Subcutaneous preadipocyte (primary cell): Measurements from ENCODE around the gene DBNDD2. TPM values are rescaled to one million over a fixed set of nuclear protein-coding genes. Genes with fewer than 3 reads are reported as not detected.

ENCODE experiments used
- small RNA-seq: library from RNA; depleted of rRNA; stranded (forward); fragments of <200 nt; gene quantifications from one replicate; pipeline ENCODE3, GENCODE V24; 2012
- total RNA-seq: library from RNA; depleted of rRNA; stranded (reverse); fragments of >200 nt; gene quantifications from 2 replicates; pipeline ENCODE4 v1.2.3, GENCODE V29; 2012

The DBNDD2 gene
- total RNA-seq: 0.59 and 1.8 TPM in 2 replicates

GRCh38 chr20:45407783-45408645 lies at the start of gene DBNDD2:
DBNDD2 (plus strand) TSS chr20:45408289; CDS start chr20:45408468, 179 bp downstream.

GRCh38 chr20:45362804-45363610 lies 45.1 kb upstream of the DBNDD2 start, which contains the start of gene SYS1:
SYS1 (plus strand) TSS chr20:45363156; CDS start chr20:45363532, 376 bp downstream.

GRCh38 chr20:45378191-45378590 lies 29.9 kb upstream of the DBNDD2 start, which contains the start of gene TP53TG5:
TP53TG5 (minus strand) TSS chr20:45378325; CDS start chr20:45378236, 89 bp downstream.

GRCh38 chr20:45415822-45416637 lies 7.9 kb downstream of the DBNDD2 start, which contains the start of gene PIGT:
PIGT (plus strand) TSS chr20:45416141; CDS start chr20:45416157, 16 bp downstream.

Small RNAs within 50 kb of the gene (small RNA-seq; reads per million reads assigned to genes)
- not detected for gene MIR6812

Other genes with a start within 250 kb of the DBNDD2 start
- not detected in 2 replicates for gene PI3, start 233.4 kb upstream of the DBNDD2 start, total RNA-seq
- gene SEMG1, start 201.3 kb upstream of the DBNDD2 start, total RNA-seq: not detected in 2 replicates
- not detected in 2 replicates for gene SEMG2, start 186.9 kb upstream of the DBNDD2 start, total RNA-seq
- not detected in 2 replicates for gene SLPI, start 153.7 kb upstream of the DBNDD2 start, total RNA-seq
- gene RBPJL, start 101.4 kb upstream of the DBNDD2 start, total RNA-seq: not detected in 2 replicates
- under 0.01 TPM in 1 of 2 replicates, not detected in the other for gene MATN4, start 100.0 kb upstream of the DBNDD2 start, total RNA-seq
- gene SDC4, start 59.9 kb upstream of the DBNDD2 start, total RNA-seq: 65.4 and 65.5 TPM in 2 replicates
- gene SYS1, start 45.1 kb upstream of the DBNDD2 start, total RNA-seq: 18.0 and 19.5 TPM in 2 replicates
- gene TP53TG5, start 30.0 kb upstream of the DBNDD2 start, total RNA-seq: not detected in 2 replicates
- 30.9 and 45.6 TPM in 2 replicates for gene PIGT, start 7.9 kb downstream of the DBNDD2 start, total RNA-seq
- gene WFDC2, start 61.5 kb downstream of the DBNDD2 start, total RNA-seq: not detected in 2 replicates
- gene SPINT3, start 107.3 kb downstream of the DBNDD2 start, total RNA-seq: not detected in 2 replicates
- not detected in 2 replicates for gene WFDC6, start 131.2 kb downstream of the DBNDD2 start, total RNA-seq
- gene EPPIN, start 139.1 kb downstream of the DBNDD2 start, total RNA-seq: not detected in 2 replicates
- gene WFDC8, start 171.0 kb downstream of the DBNDD2 start, total RNA-seq: not detected in 2 replicates
- 0.73 TPM in 1 of 2 replicates, not detected in the other for gene WFDC10A, start 221.4 kb downstream of the DBNDD2 start, total RNA-seq
- not detected in 2 replicates for gene WFDC9, start 223.0 kb downstream of the DBNDD2 start, total RNA-seq